Left renal pelvis (tissue), 4 donors: Measurements from ENCODE around the gene XG. TPM values are rescaled to one million over a fixed set of nuclear protein-coding genes. Genes with fewer than 3 reads are reported as not detected.

Experiments used
- DNase-seq, 4 donors: peaks; one replicate each; pipeline ENCODE4 v3.0.0-alpha.2; 2013; ENCODE audit warnings: low read depth in 4 of 4, low spot score in 3 of 4
- polyA plus RNA-seq, 4 donors: library from polyadenylated mRNA; unstranded; fragments of 120-200 nt; gene quantifications; one replicate each; pipeline ENCODE4 v1.2.1, GENCODE V29; 2013; ENCODE audit not compliant: insufficient read length in 4 of 4

Gene XG
- polyA plus RNA-seq, 4 donors, result 0.15 to 0.47 (median 0.25) TPM

DNA sequence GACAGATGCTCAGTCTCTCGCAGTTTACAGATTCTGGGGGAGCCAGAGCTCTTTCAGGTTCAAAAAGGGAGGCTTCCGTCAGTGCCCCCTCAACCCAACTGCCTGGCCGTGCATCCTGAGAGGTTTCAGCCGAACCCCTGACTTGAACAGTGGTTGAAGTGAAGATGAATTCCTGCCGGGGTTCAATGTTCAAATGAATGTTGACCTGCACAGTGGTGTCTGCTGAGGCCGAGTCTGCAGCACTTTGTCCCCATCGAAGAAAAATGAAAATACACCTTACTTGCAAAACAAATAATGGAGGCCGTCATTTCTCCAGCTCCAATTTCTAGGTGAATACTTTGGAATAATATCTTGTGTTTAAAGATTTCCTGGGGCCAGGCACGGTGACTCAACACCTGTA is 110.6 kb downstream of the XG start:
- DNase-seq, result no peak

DNA sequence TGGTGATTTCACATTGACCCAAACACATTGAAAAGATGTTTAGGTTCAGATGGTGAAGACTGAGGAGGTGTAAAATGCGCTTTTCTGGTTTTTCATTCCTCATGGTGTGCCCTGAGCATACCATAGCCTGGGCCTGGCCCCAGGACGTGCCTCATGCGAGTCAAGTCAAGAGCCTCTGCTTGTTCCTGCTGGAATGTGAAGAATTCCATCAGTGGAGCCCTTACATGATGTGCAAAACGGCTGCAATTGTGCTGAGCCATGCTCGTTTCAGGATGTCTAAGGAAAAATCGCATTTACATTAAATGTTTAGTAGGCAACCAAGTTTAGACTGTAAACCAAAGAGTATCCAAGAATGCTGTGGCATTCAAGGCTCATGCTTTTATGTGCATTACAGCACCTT is 111.8 kb downstream of the XG start:
- no peak for DNase-seq

Other genes with a start within 250 kb of the XG start
- gene CD99, start 60.7 kb upstream of the XG start, polyA plus RNA-seq, result 100 to 1,000 TPM; 207 to 462 (median 253) TPM
- gene GYG2, start 76.9 kb downstream of the XG start, polyA plus RNA-seq, result 10 to 100 TPM; 11.2 to 17.4 (median 14.5) TPM
- 10 to 100 TPM; 11.7 to 58.7 (median 51.8) TPM for gene ARSD, start 177.3 kb downstream of the XG start, polyA plus RNA-seq